ENCODE data around the gene RPL36A.

DNA sequence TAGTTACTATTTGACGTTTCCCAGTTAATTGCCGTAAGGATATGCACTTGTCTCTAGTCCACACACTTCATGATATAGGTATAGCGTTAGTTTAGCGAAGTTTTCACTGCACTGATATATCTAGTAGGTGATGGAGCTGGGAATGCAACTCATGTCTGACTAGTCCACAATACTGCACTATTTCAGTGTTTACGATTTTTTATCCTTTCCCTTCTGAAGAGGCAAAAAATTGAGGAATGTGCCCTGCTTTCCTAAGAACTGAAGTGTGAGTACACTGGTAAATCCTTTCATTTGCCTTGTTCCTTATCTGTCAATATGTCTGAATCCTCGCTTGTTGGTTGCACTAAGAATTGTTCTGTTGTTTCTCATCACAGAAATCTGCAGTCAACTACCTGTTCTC is 1.0 kb downstream of the RPL36A start:
- TF ChIP-seq GATA2 (IDR thresholded peaks at IDR 0.05; ENCODE audit: low read depth, low read length) (no peak), GATA3 (IDR thresholded peaks at IDR 0.05; ENCODE audit: low read depth, low read length) (no peak)
